HepG2 (cell line): ENCODE measurements around the gene TNFRSF18. TPM values are rescaled to one million over a fixed set of nuclear protein-coding genes. Genes with fewer than 3 reads are reported as not detected.

Source experiments
- ATAD3A ChIP-seq: sonication (generic); formaldehyde crosslinking; IDR thresholded peaks from 2 replicates; pipeline ENCODE4 v1.4.0; 2020; ENCODE audit warnings: missing genetic modification reagents
- ATF1 ChIP-seq: IDR thresholded peaks from 2 replicates; pipeline ENCODE4 v1.6.1; 2016; ENCODE audit warnings: mild to moderate bottlenecking, control low read depth
- E2F1 ChIP-seq: sonication (generic); formaldehyde crosslinking; IDR thresholded peaks from 2 replicates; pipeline ENCODE4 v1.5.0; 2020; ENCODE audit warnings: missing genetic modification reagents
- GRHL1 ChIP-seq: sonication (generic); formaldehyde crosslinking; conservative IDR thresholded peaks from 2 replicates; pipeline ENCODE4 v1.8.0; 2022; ENCODE audit warnings: missing genetic modification reagents
- PLSCR1 ChIP-seq: sonication (generic); formaldehyde crosslinking; IDR thresholded peaks from 2 replicates; pipeline ENCODE4 v1.5.0; 2020; ENCODE audit warnings: missing genetic modification reagents, mild to moderate bottlenecking, borderline replicate concordance
- SIN3B ChIP-seq: fragments of 150-350 bp; IDR thresholded peaks from 2 replicates; pipeline ENCODE4 v1.6.1; 2014; ENCODE audit warnings: low read length
- SP1 ChIP-seq, 2 experiments: fragments of 450-650 bp in 1 of 2; sonication (generic) in 1 of 2; formaldehyde crosslinking in 1 of 2; IDR thresholded peaks; 2 replicates each; pipeline versions ENCODE4 v1.4.0 to v1.6.1; 2016 to 2020; ENCODE audit warnings: missing genetic modification reagents in 1 of 2
- SUZ12 ChIP-seq: fragments of 150-350 bp; IDR thresholded peaks from 2 replicates; pipeline ENCODE4 v1.6.1; 2014; ENCODE audit warnings: low read depth, low read length
- ZNF33A ChIP-seq: sonication (generic); formaldehyde crosslinking; IDR thresholded peaks from 2 replicates; pipeline ENCODE4 v1.5.1; 2020; ENCODE audit warnings: missing genetic modification reagents, mild to moderate bottlenecking, moderate library complexity, borderline replicate concordance
- ZNF354B ChIP-seq: sonication (generic); formaldehyde crosslinking; IDR thresholded peaks from 2 replicates; pipeline ENCODE4 v1.8.0; 2022; ENCODE audit warnings: mild to moderate bottlenecking, missing genetic modification reagents
- ZNF383 ChIP-seq: sonication (generic); formaldehyde crosslinking; IDR thresholded peaks from 2 replicates; pipeline ENCODE4 v1.4.0; 2020; ENCODE audit warnings: missing genetic modification reagents, mild to moderate bottlenecking, borderline replicate concordance
- ZNF598 ChIP-seq: sonication (generic); formaldehyde crosslinking; IDR thresholded peaks from 2 replicates; pipeline ENCODE4 v1.5.1; 2020; ENCODE audit warnings: mild to moderate bottlenecking, missing genetic modification reagents, borderline replicate concordance
- polyA plus RNA-seq, 8 experiments: library from polyadenylated mRNA; depleted of rRNA in 3 of 8; stranded (reverse) in 7 of 8; unstranded in 1 of 8; fragments of >200 nt; fragmentation: Illumina TruSeq in 4 of 8; extraction: Trizol in 4 of 8; gene quantifications; 2 replicates each; pipeline versions ENCODE4 v1.2.1 to v1.2.3, GENCODE V29; 2011 to 2016; ENCODE audit warnings: low read depth in 4 of 8, missing spikeins in 1 of 8, mixed read lengths in 1 of 8; ENCODE audit not compliant: insufficient read depth in 1 of 8
- total RNA-seq, 5 experiments: library from RNA; depleted of rRNA; stranded (reverse); fragments of >200 nt; fragmentation: Illumina TruSeq; extraction: Trizol; gene quantifications; 2 replicates each; pipeline ENCODE4 v1.2.3, GENCODE V29; 2016; ENCODE audit warnings: low read depth in 1 of 5
- TF ChIP-seq, protein P1 (sequence below), 2 experiments: sonication (generic) in 1 of 2; formaldehyde crosslinking in 1 of 2; IDR thresholded peaks; 2 replicates each; pipeline versions ENCODE4 v1.4.0 to v1.6.1; 2018 to 2020; ENCODE audit warnings: missing genetic modification reagents in 2 of 2, borderline replicate concordance in 1 of 2, low read depth in 1 of 2, mild to moderate bottlenecking in 1 of 2, missing biosample characterization in 1 of 2
- TF ChIP-seq, protein P2 (sequence below): sonication (generic); formaldehyde crosslinking; IDR thresholded peaks from 2 replicates; pipeline ENCODE4 v1.4.0; 2020; ENCODE audit warnings: missing genetic modification reagents
- TF ChIP-seq, protein P3 (sequence below): sonication (generic); formaldehyde crosslinking; IDR thresholded peaks from 2 replicates; pipeline ENCODE4 v1.4.0; 2020; ENCODE audit warnings: missing genetic modification reagents
- TF ChIP-seq, protein P4 (sequence below): sonication (generic); formaldehyde crosslinking; IDR thresholded peaks from 2 replicates; pipeline ENCODE4 v1.5.0; 2020; ENCODE audit warnings: missing genetic modification reagents

TNFRSF18 gene
- total and polyA plus RNA-seq, 2 of the 13 experiments (the other 11 are each of a cell fraction or from before 2014, with no cell fraction given) = not detected

DNA sequence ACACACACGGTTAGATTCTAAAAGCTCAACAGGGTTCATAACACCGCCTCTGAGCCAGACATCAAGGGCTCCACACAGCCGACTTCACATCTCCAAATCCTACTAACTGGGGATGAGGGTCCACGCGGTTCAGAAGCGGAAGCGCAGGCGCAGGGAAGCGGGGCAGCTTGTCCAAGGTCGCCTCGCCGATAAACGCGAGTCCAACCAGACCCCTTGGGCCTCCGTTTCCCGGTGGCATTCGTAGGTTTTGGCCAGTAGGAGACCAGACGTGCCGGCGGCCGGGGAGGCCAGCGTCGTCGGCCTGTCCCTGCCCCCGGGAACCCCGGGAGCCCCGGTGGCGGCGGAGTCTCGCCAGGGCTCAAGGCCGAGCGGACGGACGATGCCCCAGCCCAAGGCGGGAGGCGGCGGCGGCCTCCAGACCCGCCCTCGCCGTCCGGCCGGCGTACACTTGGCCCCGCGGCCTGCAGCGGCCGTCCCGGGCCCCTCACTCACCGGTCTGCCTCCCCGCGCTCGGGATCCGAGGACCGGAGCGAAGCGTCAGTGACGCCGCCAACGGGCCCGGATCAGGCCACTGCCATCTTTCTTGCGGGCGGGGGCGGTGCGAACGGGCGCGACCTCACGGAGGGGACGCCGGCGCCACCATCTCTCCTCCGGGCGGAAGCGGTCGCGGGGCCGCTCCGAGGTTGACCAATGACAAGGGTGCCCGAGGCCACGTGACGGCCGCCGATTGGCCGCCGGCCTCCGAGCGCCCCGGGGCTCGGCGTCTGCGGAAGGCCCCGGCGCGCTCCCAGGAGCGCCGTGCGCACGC lies 25.2 kb upstream of the TNFRSF18 start, which contains the start of gene SDF4 (continued):
- TF ChIP-seq, protein P1, sequence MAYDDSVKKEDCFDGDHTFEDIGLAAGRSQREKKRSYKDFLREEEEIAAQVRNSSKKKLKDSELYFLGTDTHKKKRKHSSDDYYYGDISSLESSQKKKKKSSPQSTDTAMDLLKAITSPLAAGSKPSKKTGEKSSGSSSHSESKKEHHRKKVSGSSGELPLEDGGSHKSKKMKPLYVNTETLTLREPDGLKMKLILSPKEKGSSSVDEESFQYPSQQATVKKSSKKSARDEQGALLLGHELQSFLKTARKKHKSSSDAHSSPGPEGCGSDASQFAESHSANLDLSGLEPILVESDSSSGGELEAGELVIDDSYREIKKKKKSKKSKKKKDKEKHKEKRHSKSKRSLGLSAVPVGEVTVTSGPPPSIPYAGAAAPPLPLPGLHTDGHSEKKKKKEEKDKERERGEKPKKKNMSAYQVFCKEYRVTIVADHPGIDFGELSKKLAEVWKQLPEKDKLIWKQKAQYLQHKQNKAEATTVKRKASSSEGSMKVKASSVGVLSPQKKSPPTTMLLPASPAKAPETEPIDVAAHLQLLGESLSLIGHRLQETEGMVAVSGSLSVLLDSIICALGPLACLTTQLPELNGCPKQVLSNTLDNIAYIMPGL (CRISPR knock-in tag; IDR thresholded peaks at IDR 0.05; ENCODE audit: borderline replicate concordance in 1 of 2, low read depth in 1 of 2) = peak; percentile 60 to 71; a peak in 2 of 4 replicates
- TF ChIP-seq ZNF354B (no peak), ZNF598 (no peak; the same call in 1 of the 2 replicates), SUZ12 (no peak), GRHL1 (CRISPR knock-in tag) (no peak), ATAD3A (CRISPR knock-in tag) (no peak), ATF1 (CRISPR knock-in tag) (no peak), SP1 (IDR thresholded peaks at IDR 0.05) (no peak), SP1 (CRISPR knock-in tag; IDR thresholded peaks at IDR 0.05) (peak; percentile 61; the same call in 1 of the 2 replicates), E2F1 (peak; percentile 57; the same call in 1 of the 2 replicates), ZNF383 (CRISPR knock-in tag) (0 out of 2 replicates have a peak, but pooled peaks have one; percentile 35), PLSCR1 (CRISPR knock-in tag) (no peak), ZNF33A (CRISPR knock-in tag) (no peak), SIN3B (no peak)
- TF ChIP-seq, protein P2, sequence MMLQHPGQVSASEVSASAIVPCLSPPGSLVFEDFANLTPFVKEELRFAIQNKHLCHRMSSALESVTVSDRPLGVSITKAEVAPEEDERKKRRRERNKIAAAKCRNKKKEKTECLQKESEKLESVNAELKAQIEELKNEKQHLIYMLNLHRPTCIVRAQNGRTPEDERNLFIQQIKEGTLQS (CRISPR knock-in tag) = peak; percentile 50
- TF ChIP-seq, protein P3, sequence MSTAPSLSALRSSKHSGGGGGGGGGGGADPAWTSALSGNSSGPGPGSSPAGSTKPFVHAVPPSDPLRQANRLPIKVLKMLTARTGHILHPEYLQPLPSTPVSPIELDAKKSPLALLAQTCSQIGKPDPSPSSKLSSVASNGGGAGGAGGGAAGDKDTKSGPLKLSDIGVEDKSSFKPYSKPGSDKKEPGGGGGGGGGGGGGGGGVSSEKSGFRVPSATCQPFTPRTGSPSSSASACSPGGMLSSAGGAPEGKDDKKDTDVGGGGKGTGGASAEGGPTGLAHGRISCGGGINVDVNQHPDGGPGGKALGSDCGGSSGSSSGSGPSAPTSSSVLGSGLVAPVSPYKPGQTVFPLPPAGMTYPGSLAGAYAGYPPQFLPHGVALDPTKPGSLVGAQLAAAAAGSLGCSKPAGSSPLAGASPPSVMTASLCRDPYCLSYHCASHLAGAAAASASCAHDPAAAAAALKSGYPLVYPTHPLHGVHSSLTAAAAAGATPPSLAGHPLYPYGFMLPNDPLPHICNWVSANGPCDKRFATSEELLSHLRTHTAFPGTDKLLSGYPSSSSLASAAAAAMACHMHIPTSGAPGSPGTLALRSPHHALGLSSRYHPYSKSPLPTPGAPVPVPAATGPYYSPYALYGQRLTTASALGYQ (CRISPR knock-in tag) = peak; percentile 30; the same call in 1 of the 2 replicates
- TF ChIP-seq, protein P4, sequence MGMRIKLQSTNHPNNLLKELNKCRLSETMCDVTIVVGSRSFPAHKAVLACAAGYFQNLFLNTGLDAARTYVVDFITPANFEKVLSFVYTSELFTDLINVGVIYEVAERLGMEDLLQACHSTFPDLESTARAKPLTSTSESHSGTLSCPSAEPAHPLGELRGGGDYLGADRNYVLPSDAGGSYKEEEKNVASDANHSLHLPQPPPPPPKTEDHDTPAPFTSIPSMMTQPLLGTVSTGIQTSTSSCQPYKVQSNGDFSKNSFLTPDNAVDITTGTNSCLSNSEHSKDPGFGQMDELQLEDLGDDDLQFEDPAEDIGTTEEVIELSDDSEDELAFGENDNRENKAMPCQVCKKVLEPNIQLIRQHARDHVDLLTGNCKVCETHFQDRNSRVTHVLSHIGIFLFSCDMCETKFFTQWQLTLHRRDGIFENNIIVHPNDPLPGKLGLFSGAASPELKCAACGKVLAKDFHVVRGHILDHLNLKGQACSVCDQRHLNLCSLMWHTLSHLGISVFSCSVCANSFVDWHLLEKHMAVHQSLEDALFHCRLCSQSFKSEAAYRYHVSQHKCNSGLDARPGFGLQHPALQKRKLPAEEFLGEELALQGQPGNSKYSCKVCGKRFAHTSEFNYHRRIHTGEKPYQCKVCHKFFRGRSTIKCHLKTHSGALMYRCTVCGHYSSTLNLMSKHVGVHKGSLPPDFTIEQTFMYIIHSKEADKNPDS (CRISPR knock-in tag) = 0 out of 2 replicates have a peak, but pooled peaks have one; percentile 65
